NOMO-1 treated with dmso at 0.1 percent for 144 hours (cell line): Measurements from ENCODE around the gene MICALL1.
A peak's percentile ranks its signal among the peaks of the same experiment; 100 is the strongest.

ENCODE experiments used
- DNase-seq: peaks from one replicate; lab custom pipeline; 2025; ENCODE audit not compliant: unreplicated experiment; lab: John Stamatoyannopoulos, UW

Gene MICALL1, protein sequence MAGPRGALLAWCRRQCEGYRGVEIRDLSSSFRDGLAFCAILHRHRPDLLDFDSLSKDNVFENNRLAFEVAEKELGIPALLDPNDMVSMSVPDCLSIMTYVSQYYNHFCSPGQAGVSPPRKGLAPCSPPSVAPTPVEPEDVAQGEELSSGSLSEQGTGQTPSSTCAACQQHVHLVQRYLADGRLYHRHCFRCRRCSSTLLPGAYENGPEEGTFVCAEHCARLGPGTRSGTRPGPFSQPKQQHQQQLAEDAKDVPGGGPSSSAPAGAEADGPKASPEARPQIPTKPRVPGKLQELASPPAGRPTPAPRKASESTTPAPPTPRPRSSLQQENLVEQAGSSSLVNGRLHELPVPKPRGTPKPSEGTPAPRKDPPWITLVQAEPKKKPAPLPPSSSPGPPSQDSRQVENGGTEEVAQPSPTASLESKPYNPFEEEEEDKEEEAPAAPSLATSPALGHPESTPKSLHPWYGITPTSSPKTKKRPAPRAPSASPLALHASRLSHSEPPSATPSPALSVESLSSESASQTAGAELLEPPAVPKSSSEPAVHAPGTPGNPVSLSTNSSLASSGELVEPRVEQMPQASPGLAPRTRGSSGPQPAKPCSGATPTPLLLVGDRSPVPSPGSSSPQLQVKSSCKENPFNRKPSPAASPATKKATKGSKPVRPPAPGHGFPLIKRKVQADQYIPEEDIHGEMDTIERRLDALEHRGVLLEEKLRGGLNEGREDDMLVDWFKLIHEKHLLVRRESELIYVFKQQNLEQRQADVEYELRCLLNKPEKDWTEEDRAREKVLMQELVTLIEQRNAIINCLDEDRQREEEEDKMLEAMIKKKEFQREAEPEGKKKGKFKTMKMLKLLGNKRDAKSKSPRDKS

DNA sequence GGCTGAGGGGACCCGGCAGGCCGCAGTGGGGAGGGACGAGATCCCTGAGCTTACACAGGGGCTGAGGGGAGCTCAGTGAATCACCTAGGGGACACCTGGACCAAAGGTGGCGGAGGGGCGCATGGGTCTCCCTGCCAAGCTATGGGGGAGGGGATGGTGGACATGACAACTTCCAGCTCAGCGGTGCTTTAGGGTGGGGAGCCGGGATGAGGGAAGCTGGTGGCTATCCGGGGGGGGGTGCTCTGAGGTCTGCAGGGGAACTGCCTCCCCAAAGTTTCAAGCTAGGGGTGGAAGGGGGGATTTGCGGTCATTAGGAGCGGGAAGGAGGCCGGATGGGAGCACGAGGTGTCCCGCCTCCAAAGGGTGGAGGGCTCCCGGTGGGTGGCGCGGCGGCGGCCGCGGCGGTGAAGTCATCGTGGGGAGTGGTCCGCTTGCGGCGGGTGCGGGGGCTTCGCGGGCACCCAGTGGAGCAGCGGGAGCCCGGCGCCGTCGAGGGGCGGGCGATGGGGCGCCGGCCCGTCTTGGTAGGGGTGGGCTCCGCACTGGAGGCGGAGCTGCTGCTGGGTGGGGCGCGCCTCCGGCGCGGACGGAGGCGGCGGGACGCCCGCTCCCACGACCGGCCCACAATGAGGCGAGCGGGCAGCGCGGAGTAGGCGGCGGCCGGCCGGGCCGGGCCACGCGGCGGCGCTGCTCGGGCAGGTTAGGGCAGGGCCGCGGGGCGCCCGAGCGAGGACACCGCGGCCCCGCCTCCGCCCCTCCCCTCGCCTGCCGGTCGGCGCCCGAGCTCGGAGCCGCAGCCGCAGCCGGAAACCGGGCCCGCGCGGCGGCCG is at the start of gene MICALL1:
Gene MICALL1 (plus strand): TSS at position 764 of the 830 bp plus-strand sequence. CDS start 126 bp downstream, outside the sequence.
- DNase-seq: peak; percentile 33

DNA sequence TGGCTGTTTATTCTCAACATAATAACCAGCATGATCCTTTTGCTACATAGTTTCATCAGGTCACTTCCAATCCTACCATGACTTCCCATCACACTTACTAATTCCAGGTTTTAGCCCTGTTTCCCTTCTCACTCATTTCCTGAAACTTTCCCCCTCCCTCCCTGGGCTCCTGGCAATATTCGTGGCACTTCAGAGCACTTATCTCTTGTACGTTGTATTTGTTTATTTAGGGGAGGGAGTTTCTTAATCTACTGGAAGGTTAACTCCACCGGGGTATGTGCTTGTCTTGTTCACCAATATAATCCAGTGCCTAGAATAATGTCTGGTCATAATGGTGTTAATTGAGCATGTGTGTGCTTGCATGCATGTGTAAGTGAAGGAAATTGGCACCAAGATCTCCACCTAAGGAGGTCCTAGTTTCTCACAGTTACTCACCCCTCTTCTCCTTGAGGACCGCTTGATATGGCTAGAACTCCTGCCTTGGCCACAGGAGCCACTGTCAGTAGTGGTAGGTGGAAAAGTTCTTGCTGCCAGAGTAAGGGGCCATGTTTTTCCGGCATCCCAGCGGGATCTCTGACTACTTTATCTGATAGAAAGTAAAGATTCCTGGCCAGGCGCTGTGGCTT is 45.2 kb upstream of the MICALL1 start:
- DNase-seq: no peak

DNA sequence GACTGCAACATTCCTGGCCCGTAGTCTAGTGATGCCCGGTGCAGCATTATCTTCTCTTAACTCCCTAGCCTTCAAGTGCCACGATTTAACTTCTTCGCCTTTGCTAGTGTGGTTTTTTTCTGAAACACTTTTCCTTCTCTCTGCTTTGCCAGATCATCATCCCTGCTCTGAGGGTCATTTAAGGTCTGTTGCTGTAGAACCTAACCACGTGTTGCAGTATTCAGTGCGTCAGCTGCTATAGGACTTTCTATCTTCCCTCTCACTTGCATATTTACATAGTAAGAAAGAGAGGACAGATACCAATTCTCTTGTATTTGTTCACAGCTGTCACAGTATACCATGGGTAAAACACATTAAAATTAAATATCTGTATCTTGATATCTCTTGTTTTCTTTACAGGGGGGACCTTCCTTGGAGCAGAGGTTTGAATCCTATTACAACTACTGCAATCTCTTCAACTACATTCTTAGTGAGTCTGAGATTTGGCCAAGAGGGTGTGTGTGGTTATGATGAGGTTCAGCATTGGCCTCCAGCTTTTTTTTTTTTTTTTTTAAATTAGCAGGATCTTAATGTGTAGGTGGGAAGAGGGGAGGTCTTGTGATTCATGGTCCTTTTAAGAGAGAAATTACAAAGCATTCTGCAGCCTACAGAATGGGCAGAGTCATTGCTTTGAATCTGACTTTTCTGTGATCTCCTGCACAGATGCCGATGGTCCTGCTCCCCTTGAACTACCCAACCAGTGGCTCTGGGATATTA is 43.3 kb upstream of the MICALL1 start:
- DNase-seq: no peak

DNA sequence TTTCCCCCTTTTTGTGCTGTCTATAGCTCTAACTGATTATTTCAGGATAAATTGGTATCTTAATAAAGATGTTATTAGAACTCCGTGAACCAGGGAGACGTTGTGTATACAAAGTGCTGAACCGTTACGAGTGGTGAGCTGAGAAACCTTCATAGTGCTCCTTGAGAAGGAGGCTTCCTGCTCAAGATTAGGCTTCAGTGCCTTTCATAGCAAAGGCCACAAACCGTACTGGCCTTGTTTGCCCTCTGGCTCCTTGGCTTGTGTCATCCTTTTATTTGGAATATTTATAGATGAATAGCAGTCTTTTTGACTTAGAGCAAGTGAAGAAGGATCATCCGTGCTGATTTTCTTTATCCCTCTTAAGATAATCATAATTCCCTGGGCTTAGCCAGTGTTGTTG is 40.6 kb upstream of the MICALL1 start:
- DNase-seq: no peak

DNA sequence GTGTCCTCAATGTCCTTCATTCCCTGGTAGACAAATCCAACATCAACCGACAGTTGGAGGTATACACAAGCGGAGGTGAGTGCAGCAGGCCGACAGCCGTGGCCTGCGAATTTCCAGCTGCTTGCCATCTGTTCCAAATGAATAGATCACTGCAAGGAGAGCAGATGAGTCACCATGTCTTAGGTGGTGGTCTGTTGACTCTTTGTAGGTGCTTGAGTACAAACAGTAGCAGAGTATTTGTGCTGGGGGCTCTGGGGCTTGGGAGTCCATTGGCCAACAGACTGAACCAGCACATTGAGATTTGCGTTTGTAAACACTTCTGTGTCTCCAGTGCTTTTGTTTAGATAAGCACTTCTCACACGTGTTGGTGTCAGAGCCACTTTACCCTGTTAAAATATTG is 35.8 kb upstream of the MICALL1 start:
- no peak for DNase-seq

DNA sequence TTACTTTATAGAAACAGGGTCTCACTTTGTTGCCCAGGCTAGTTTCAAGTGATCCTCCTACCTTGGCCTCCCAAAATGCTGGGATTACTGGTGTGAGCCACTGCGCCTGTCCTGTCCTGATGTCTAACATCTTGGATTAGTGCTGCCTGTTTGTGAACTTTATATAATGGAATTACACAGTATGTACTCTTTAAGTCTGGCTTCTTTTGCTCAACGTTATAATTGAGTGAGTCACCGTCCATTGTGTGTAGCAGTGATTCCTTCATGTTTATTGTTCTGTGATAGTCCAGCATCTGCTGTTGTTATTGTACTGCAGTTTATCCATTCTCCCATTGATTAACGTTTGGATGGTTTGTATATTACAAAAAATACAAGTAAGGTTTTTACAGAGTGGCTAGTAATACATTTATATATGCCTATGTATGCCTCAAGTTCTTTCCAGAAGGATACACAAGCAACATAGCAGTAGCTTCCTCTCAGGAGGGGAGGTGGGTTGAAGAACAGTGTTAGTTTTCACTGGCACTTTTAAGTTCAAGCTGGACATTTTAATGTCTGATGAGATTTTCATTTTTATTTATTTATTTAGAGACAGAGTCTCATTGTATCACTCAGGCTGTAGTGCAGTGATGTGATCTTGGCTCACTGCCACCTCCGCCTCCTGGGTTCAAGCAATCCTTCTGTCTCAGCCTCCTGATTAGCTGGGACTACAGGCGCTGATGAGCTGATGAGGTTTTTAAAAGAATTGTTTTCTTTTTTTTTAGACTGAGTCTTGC is 25.2 kb upstream of the MICALL1 start:
- no peak for DNase-seq

DNA sequence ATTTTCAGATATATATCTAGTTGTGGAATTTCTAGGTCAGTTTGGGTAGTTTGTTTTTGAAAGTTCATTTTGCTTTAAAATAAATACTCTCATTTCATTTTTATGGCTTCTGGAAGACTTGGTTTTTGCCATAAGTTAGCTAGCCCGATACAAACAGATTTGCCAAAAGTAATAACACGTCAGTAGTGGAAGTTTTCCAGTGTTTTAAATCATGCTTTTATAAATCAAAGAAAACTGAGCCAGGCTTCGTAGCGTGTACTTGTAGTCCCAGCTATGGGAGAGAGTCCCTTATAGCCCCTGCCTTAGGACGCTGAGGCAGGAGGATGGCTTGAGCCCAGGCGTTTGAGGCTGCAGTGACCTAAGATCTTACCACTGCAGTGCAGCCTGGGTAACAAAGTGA is 21.7 kb upstream of the MICALL1 start:
- no peak for DNase-seq

DNA sequence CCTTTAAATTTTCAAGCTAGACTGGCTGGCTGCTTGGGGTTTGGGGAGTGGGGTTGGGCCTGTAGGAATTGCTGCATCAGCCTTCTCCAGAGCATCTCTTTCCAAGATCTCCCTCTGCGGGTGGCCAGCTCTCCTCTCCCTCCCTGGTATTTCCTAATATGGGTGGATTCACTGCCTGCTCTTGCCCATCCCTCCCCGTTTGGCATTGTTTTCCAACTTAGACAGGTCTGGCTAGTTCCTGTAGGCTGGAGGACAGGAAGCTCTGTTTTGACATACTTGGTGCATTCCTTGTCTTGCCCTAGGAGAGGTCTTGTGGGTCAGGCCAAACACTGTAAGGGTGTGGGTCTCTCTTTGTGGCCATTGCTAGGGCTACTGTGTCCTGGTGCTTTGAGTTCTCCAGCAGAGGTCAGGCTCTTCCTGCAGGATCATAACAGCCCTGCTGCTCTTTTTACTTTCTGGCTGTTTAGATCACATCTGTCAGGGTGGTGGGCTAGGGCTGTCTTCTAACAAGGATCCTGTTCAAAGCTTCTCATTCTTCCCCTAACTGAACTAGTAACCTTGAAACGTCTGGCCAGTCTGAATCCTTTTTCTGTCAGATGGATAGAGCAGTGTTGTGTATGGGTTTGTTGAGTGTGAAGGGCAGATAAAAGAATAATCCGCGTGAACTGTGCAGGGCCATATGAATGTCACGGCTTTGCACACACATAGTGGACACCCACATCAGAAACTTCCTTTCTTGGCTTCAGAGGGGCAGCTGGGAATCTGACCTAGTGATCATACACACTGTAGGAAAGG is 18.3 kb upstream of the MICALL1 start:
- no peak for DNase-seq

DNA sequence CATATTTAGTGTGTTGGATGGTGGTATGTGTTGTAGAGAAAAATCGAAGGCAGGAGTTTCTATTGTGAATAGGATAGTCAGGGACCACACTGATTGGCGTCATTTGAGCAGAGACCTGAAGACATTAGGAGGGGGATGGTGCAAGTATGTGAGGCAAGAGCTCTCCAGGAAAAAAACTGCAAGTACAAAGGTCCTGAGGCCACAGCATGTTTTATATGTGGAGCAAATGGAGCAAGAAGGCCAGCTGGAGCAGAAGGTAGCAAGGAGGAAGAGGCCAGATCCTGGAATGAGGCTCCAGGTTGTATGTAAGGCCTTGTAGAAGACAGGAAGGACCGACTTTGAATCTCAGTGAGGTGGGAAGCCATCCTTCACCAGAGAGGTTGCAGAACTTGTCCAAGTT is 14.2 kb upstream of the MICALL1 start:
- DNase-seq: no peak

DNA sequence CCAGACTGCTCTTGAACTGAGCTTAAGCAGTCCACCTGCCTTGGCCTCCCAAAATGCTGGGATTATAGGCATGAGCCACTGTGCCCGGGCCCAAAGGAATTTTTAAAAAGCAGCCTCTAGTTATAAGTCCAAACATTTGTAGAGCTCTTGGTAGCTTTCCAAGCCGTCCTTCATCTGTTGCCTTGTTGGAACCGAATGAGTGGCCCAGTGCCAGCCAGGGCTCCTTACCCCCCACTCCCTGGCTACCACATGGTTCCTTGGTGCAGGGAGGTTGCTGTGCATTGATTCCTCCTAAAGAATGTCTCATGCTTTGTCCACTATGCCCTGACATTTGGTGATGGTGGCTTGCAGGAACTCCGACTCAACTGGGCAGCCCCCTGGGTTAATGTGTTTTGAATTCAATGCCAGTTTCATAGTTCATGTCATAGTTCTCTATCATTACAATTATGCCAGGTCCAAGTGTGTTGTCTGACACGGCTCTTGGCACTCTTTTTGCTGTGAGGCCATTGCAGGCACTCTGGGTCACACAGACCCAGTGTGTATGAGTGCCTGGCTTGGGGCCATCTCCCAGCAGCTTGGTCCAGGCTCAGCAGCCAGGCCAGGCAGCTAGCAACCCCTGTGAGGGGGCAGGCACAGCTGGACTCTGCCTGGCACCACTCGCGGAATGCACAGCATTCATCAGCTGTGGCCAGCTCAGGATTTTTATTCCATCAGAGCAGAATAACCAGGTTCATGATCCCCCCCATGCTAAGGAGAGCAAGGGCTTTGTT is 13.3 kb upstream of the MICALL1 start:
- no peak for DNase-seq

DNA sequence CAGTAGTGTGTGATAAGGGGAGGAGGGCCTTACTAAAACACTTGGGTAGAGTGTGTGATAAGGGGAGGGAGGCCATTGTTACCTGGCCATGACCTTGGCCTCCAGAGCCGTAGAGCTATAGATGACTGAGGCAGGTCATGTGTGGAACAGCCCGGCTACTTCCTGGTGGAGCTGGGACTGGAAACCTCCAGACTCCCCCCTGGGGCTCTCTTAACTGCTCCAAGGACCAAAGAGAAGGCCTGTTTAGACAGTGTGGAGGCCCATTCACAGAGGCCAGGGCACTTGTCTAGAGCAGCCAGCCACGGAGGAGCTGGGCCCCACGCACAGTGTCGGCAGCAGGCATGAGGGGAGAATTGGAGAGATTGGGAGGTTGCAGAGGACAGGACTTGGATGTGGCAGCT is 12.5 kb upstream of the MICALL1 start:
- DNase-seq: no peak

DNA sequence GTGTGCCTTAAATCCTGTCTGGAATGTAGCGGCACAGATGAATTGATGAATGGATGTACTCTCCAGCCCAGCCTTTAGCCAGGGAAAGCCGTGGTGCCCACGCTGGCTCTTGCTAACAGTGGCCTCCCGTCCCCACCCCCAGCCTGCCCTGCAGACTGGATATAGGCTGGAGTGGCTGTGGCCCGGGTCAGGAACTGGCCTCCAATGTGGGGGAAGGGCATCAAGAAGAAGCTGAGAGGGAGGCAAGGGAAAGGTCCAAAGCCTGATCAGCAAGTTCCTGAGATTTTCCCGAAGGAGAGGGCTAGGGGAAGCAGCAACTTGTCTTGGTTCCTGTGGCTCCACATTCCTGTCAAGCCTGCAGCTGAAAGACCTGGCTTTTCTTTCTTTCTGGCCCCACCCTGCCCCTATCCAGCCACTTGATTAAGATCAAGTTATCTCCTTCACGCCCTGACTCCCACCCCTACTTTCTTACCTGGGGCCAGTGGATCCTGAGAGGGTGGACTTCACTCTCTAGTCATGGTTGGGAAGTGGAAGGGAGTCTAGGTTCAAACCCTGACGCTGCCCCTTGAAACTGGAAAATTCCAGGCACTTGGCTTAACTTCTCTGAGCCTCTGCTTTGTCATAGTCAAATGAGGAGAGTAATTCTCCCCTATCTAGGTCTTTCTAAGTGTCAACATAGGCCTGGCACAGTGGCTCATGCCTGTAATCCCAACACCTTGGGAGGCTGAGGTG is 11.0 kb upstream of the MICALL1 start:
- DNase-seq: no peak

DNA sequence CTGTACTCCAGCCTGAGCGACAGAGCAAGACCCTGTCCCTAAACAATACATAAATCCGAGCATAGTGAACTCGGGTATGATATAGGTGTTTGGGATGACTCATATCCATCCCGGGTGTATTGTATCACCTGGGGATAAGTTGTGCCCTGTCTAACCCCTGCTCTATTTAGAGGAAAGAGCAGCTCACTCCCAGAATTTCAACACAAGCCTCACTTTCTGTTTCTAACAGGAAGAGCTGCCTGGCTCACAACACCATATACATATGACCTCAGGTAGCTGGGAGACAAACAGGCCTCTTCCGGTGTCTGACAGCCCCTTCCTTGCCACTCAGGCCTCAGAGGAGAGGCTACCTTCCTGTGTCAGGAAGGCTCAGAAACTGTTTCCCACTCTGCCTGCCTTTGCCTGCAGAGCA is 9.9 kb upstream of the MICALL1 start:
- peak; percentile 46 for DNase-seq

DNA sequence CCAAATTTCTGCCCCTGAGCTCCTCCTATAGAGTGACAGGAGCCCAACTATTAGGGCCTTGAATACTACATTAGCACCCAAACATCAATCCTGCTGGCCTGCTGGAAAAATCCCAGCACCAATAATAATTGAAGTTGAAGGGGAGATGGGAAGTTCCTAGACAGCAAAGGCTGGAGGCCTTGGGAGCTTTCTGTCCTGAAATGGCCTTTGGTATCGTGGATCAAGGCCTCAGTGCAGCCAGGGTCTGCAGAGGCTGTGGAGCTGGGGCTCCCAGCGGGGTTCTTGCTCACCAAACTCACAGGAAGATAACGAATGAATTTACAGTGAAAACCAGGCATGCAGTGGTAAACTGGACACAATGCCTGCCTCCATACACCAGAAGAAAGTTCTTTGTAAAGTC is 9.2 kb upstream of the MICALL1 start:
- DNase-seq: no peak

DNA sequence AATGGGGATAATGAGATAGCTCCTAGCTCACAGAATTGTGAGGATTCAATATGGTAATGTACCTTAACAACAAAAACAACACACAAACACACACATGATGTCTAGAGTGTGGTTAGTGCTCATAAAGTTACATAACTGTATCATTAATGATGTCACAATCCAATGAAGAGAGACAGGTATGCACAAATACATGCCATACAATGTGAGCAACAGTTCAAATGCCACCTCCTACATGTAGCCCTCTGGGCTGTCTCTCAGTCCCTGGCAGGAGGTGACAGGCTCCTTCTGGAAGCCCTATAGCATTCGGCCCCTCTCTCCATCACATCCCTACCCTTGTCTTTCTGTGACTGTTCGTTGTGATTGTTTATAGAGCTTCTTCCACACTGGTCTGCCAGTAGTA is 8.3 kb upstream of the MICALL1 start:
- DNase-seq: no peak

DNA sequence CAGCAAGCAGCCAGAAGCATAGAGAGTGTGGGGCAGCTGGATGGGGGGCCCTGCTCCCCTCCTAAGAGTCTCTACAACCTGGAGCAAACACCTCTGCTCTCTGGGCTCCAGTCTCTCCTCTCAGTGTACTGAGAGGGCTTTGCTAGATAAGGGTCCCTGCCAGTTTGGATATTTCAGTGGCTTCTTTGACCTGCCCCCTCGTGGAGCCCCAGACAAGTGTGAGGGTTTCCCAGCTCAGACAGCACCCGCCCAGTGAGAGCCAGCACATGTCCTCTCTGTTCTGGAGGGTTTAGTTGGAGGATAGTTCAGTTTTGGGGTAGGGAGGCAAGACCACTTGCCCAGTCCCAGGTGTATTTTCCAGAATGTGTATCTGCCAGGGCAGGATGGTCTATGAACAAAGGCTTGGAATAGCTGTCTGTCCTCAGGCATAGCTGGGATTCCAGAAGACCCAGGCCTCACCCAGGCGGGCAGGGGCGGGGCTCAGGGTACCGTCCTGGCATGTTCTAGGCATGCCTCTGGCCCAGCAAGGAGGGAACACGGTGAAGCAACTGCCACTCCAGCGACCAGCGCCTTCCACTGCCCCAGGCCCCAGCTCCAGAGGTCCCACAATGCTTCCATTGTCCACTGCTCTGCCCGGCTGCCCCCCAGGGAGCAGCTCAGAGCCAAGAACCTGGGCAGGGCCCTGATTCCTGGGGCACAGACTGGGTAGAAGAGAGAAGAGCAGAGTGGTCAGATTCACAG is 7.5 kb upstream of the MICALL1 start:
- DNase-seq: no peak
